Thoracic aorta endothelial cell (primary cell): ENCODE measurements around the gene CFHR5. TPM values are rescaled to one million over a fixed set of nuclear protein-coding genes. Genes with fewer than 3 reads are reported as not detected.

Experiments
- small RNA-seq: library from RNA; depleted of rRNA; stranded (forward); fragments of <200 nt; gene quantifications from one replicate; pipeline ENCODE3, GENCODE V24; 2012
- total RNA-seq: library from RNA; depleted of rRNA; stranded (reverse); fragments of >200 nt; gene quantifications from 2 replicates; pipeline ENCODE4 v1.2.3, GENCODE V29; 2012

CFHR5 gene
- total RNA-seq, result not detected in 2 replicates

DNA sequence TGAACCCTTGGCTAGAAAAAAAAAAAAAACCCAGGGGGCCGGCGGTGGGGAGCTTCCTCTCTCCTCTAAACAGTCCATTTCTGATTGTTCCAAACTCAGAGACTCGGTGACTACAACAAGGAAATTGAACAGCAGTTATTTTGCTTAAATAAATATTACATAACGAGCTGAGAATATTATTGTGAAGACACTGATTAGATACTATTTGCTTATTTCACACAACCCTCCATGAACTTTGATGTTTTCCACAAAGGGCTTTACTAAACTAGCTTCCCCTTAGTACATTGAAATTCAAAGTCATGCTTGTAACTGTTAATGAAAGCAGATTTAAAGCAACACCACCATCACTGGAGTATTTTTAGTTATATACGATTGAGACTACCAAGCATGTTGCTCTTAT lies at the start of gene CFHR5:
CFHR5 (plus strand) TSS at position 279 of the 400 bp plus-strand sequence; CDS start at position 388, 109 bp downstream.

DNA sequence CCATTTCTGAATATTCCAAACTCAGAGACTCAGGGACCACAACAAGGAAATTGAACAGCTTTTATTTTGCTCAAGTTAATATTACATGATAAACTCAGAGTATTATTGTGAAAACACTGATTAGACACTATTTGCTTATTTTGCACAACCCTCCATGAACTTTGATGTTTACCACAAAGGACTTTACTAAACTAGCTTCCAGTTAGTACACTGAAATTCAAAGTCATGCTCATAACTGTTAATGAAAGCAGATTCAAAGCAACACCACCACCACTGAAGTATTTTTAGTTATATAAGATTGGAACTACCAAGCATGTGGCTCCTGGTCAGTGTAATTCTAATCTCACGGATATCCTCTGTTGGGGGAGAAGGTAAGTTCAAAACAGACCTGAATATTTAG lies 33.8 kb upstream of the CFHR5 start, which contains the start of gene CFHR2:
CFHR2 (plus strand) TSS at position 171 of the 400 bp plus-strand sequence; CDS start at position 314, 143 bp downstream.

Small RNA genes lying within 50 kb of the gene (small RNA-seq; reads per million reads assigned to genes)
- gene AL139418.1, result not detected

Other genes with a start within 250 kb of the CFHR5 start
- not detected in 2 replicates for gene CFHR3, start 202.7 kb upstream of the CFHR5 start, total RNA-seq
- not detected in 2 replicates for gene CFHR1, start 157.8 kb upstream of the CFHR5 start, total RNA-seq
- not detected in 2 replicates for gene CFHR4, start 89.5 kb upstream of the CFHR5 start, total RNA-seq
- gene CFHR2, start 33.8 kb upstream of the CFHR5 start, total RNA-seq, result not detected in 2 replicates
- 0.40 TPM in 1 of 2 replicates, not detected in the other for gene F13B, start 89.7 kb downstream of the CFHR5 start, total RNA-seq
- 85.8 and 148 TPM in 2 replicates for gene ASPM, start 169.1 kb downstream of the CFHR5 start, total RNA-seq
- 10.6 and 12.7 TPM in 2 replicates for gene ZBTB41, start 223.7 kb downstream of the CFHR5 start, total RNA-seq